ENCODE data around the gene FBP2.

DNA sequence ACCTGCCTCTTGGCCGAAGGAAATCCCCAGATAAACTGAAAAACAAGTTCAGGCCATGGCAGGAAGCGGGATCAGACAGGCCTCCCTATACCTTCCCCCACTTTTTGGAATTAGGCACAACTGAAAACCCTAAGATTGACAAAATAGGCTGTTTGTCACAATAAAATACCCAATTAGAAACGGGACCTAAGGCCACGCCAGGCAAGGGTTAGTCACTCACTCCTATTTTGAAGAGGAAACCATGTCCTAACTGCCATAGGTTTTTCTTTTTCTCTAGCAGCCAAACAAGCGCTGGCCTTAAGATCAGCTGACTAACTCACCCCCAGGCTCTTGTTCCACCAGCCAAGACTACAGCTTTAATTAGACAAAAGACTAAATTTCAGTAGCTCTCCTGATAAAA, 11.9 kb downstream of the FBP2 start:
- TF ChIP-seq CTCF (conservative IDR thresholded peaks at IDR 0.05) (no peak), ZFX (IDR thresholded peaks at IDR 0.05) (no peak)

Measured in C4-2B (cell line).